PC-9 (cell line): ENCODE measurements around the gene GALT.

Experiments
- EZH2 ChIP-seq: fragments of 200-600 bp; sonication (generic); IDR thresholded peaks from 2 replicates; pipeline ENCODE4 v1.8.0; 2017; ENCODE audit warnings: antibody characterized with exemption, low read depth
- TF ChIP-seq, protein P1 (sequence below): fragments of 200-600 bp; sonication (generic); conservative IDR thresholded peaks from 2 replicates; pipeline ENCODE4 v1.6.1; 2017; ENCODE audit warnings: mixed run types, antibody characterized with exemption, mild to moderate bottlenecking, moderate library complexity

DNA sequence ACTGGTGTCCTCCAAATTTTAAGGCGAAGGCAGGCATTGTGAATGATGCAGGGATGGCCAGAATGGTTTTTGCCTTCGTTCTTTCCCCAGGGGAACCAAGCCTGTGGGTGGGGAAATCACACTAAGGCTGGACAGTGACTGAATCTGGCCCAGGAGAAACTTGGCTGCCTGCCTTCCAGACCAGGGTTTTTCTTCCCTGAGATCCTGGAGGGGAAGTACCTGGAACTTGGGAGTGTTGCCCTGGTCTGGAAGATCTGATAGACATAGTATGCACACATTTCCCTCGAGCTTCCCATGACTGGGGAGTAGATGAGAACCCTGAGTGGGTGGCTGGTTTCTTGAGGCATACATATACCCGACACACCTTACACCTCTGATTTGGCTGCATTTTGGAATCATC is 4.8 kb downstream of the GALT start:
- TF ChIP-seq, protein P1, sequence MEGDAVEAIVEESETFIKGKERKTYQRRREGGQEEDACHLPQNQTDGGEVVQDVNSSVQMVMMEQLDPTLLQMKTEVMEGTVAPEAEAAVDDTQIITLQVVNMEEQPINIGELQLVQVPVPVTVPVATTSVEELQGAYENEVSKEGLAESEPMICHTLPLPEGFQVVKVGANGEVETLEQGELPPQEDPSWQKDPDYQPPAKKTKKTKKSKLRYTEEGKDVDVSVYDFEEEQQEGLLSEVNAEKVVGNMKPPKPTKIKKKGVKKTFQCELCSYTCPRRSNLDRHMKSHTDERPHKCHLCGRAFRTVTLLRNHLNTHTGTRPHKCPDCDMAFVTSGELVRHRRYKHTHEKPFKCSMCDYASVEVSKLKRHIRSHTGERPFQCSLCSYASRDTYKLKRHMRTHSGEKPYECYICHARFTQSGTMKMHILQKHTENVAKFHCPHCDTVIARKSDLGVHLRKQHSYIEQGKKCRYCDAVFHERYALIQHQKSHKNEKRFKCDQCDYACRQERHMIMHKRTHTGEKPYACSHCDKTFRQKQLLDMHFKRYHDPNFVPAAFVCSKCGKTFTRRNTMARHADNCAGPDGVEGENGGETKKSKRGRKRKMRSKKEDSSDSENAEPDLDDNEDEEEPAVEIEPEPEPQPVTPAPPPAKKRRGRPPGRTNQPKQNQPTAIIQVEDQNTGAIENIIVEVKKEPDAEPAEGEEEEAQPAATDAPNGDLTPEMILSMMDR, result no peak
- no peak for TF ChIP-seq EZH2
